Measurements from ENCODE around the gene PPP2R2B. TPM values are rescaled to one million over a fixed set of nuclear protein-coding genes. Genes with fewer than 3 reads are reported as not detected.

PPP2R2B gene
- total RNA-seq, 1 experiment from 2014 or later = not detected

GRCh38 chr5:146633323-146633764 lies 245.2 kb downstream of the PPP2R2B start:
- no peaks in the 10 kb centered on the region for H3K36me3 ChIP-seq (ENCODE audit: insufficient read depth, low read length, poor library complexity, severe bottlenecking)
- H3K27ac ChIP-seq (ENCODE audit: low read depth, low read length, poor library complexity, severe bottlenecking) = no peak overlapping the region
- no peak overlapping the region for H3K4me3 ChIP-seq (ENCODE audit: low read depth, low read length, poor library complexity, severe bottlenecking)
- H3K4me1 ChIP-seq (ENCODE audit: insufficient read depth, low read length, poor library complexity, severe bottlenecking) = no peaks in the 10 kb centered on the region
- no peak for DNase-seq (ENCODE audit: low spot score)
- no peaks in the 10 kb centered on the region for H3K9me3 ChIP-seq (ENCODE audit: low read depth, low read length, poor library complexity, severe bottlenecking)
- no TSS peak for BruUV-seq (replicated peaks)
- no peak for TF ChIP-seq CTCF (conservative IDR thresholded peaks at IDR 0.05; ENCODE audit: low read depth, low read length)
- no peak for TF ChIP-seq EZH2 (IDR thresholded peaks at IDR 0.05; ENCODE audit: borderline replicate concordance, low read depth, low read length, poor library complexity, severe bottlenecking)
- POLR2A ChIA-PET (ENCODE audit: low non-redundant PET) = no interaction called here
- H3K27me3 ChIP-seq (replicated peaks; ENCODE audit: insufficient read depth, low read depth, low read length, poor library complexity) = peaks cover 66% of the 10 kb centered on the region
- CTCF ChIA-PET = no interaction called here
- intact Hi-C loops (cut with micrococcal nuclease; ENCODE audit: unreplicated experiment) = no loop called here

- Histone ChIP-seq H3K36me3 (ENCODE audit: insufficient read depth, low read length, poor library complexity, severe bottlenecking) (no peaks in the 10 kb centered on the region), H3K9me3 (ENCODE audit: low read depth, low read length, poor library complexity, severe bottlenecking) (no peaks in the 10 kb centered on the region), H3K4me1 (ENCODE audit: insufficient read depth, low read length, poor library complexity, severe bottlenecking) (no peaks in the 10 kb centered on the region), H3K27ac (ENCODE audit: low read depth, low read length, poor library complexity, severe bottlenecking) (no peak overlapping the region), H3K4me3 (ENCODE audit: low read depth, low read length, poor library complexity, severe bottlenecking) (no peak overlapping the region), H3K27me3 (replicated peaks; ENCODE audit: insufficient read depth, low read depth, low read length, poor library complexity) (peaks cover 64% of the 10 kb centered on the region)
- no peak for DNase-seq (ENCODE audit: low spot score)
- POLR2A ChIA-PET (ENCODE audit: low non-redundant PET) = no interaction called here
- intact Hi-C loops (cut with micrococcal nuclease; ENCODE audit: unreplicated experiment) = no loop called here
- TF ChIP-seq CTCF (conservative IDR thresholded peaks at IDR 0.05; ENCODE audit: low read depth, low read length) (no peak), EZH2 (IDR thresholded peaks at IDR 0.05; ENCODE audit: borderline replicate concordance, low read depth, low read length, poor library complexity, severe bottlenecking) (no peak)
- BruUV-seq (replicated peaks) = no TSS peak
- CTCF ChIA-PET = no interaction called here
These were observed 245.8 kb downstream of the PPP2R2B start for GRCh38 chr5:146632620-146633322.

GRCh38 chr5:146630472-146630871 lies 248.1 kb downstream of the PPP2R2B start:
- Histone ChIP-seq H3K36me3 (ENCODE audit: insufficient read depth, low read length, poor library complexity, severe bottlenecking) (no peaks in the 10 kb centered on the region), H3K4me1 (ENCODE audit: insufficient read depth, low read length, poor library complexity, severe bottlenecking) (no peaks in the 10 kb centered on the region), H3K27me3 (replicated peaks; ENCODE audit: insufficient read depth, low read depth, low read length, poor library complexity) (peaks cover 59% of the 10 kb centered on the region), H3K9me3 (ENCODE audit: low read depth, low read length, poor library complexity, severe bottlenecking) (no peaks in the 10 kb centered on the region), H3K4me3 (ENCODE audit: low read depth, low read length, poor library complexity, severe bottlenecking) (no peak overlapping the region), H3K27ac (ENCODE audit: low read depth, low read length, poor library complexity, severe bottlenecking) (no peak overlapping the region)
- ChIA-PET CTCF (no interaction called here), POLR2A (ENCODE audit: low non-redundant PET) (no interaction called here)
- TF ChIP-seq CTCF (conservative IDR thresholded peaks at IDR 0.05; ENCODE audit: low read depth, low read length) (no peak), EZH2 (IDR thresholded peaks at IDR 0.05; ENCODE audit: borderline replicate concordance, low read depth, low read length, poor library complexity, severe bottlenecking) (no peak)
- no TSS peak for BruUV-seq (replicated peaks)
- no peak for DNase-seq (ENCODE audit: low spot score)
- intact Hi-C loops (cut with micrococcal nuclease; ENCODE audit: unreplicated experiment) = no loop called here
